Adrenal gland (tissue), 12 donors: Measurements from ENCODE around the gene ABCG1. TPM values are rescaled to one million over a fixed set of nuclear protein-coding genes. Genes with fewer than 3 reads are reported as not detected.

Experiments used
- DNase-seq, 7 donors: peaks; one replicate each; pipeline ENCODE4 v3.0.0-alpha.2; 2019 to 2020
- H3K27ac ChIP-seq, 5 donors: fragments of 200-600 bp; sonication (generic) in 4 of 5; 1 replicate in 3 of 5; 2 replicates in 2 of 5; pipeline versions ENCODE4 v1.5.1 to v1.8.0; 2016 to 2020; ENCODE audit warnings: mild to moderate bottlenecking in 1 of 5
- H3K27me3 ChIP-seq: fragments of 200-600 bp; 2 replicates; pipeline ENCODE4 v1.8.0; 2021
- H3K36me3 ChIP-seq, 2 donors: fragments of 200-600 bp; replicated peaks in 1 of 2; 1 replicate in 1 of 2; 2 replicates in 1 of 2; pipeline versions ENCODE4 v1.5.1 to v1.8.0; 2018 to 2022
- H3K4me1 ChIP-seq, 2 donors: fragments of 200-600 bp; replicated peaks in 1 of 2; 1 replicate in 1 of 2; 2 replicates in 1 of 2; pipeline versions ENCODE4 v1.5.1 to v1.8.0; 2018 to 2021
- H3K4me3 ChIP-seq, 4 donors: fragments of 200-600 bp; sonication (generic) in 3 of 4; one replicate each; pipeline ENCODE4 v1.5.1; 2016 to 2018
- H3K9me3 ChIP-seq, 3 donors: fragments of 200-600 bp; sonication (generic) in 1 of 3; replicated peaks in 1 of 3; 1 replicate in 2 of 3; 2 replicates in 1 of 3; pipeline versions ENCODE4 v1.5.1 to v1.8.0; 2016 to 2021
- POLR2A ChIP-seq, 2 donors: fragments of 450-650 bp; IDR thresholded peaks; one replicate each; pipeline ENCODE4 v1.6.1; 2017; ENCODE audit warnings: antibody characterized with exemption in 2 of 2, mild to moderate bottlenecking in 2 of 2, moderate library complexity in 1 of 2
- WGBS, 4 donors: extraction: QIAGEN DNeasy Blood & Tissue Kit in 2 of 4; methylation state at CpG; one replicate each; pipeline versions ENCODE4 v1.1.5 to v1.1.7; 2013 to 2017; 5-methylcytosine and 5-hydroxymethylcytosine counted together
- intact Hi-C, 2 donors: fragments of 100-400 bp; cut with DNase I; formaldehyde crosslinking; loops; one replicate each; pipeline versions ENCODE4 v1.14.1 to v1.15.0; 2022 to 2023
- polyA plus RNA-seq, 3 donors: library from polyadenylated mRNA; stranded (reverse); fragments of 200-250 nt in 2 of 3; fragments of 350-450 nt in 1 of 3; fragmentation: Illumina TruSeq in 1 of 3; extraction: RNeasy Lipid Tissue Mini Kit (QIAGEN cat#74804) in 1 of 3; gene quantifications; one replicate each; pipeline ENCODE4 v1.2.3, GENCODE V29; 2013 to 2014
- total RNA-seq, 9 donors: library from RNA; depleted of rRNA in 4 of 9; stranded (reverse); fragments of >200 nt in 4 of 9; fragments of 120-200 nt in 1 of 9; fragmentation: NEBNext Ultra II Directional in 1 of 9; extraction: Animal tissue kit (Norgen Biotek cat#: 25700) in 1 of 9; gene quantifications; one replicate each; pipeline versions ENCODE4 v1.1.0 to v1.2.4, GENCODE V29; 2013 to 2023
- TF ChIP-seq, protein P1 (sequence below), 6 experiments: fragments of 450-650 bp in 4 of 6; fragments of 200-600 bp in 2 of 6; sonication (generic) in 1 of 6; IDR thresholded peaks; 1 replicate in 5 of 6; 2 replicates in 1 of 6; pipeline versions ENCODE4 v1.5.1 to v1.8.0; 2016 to 2021; ENCODE audit warnings: antibody characterized with exemption in 6 of 6, mild to moderate bottlenecking in 2 of 6, moderate library complexity in 1 of 6
- donor health status: healthy with polysubstance abuse.
- donor health status: Bipolar disorder and iron deficiency.
- donor health status: DM: yes; HTN: yes; CAD: no.
- donor health status: DM: no; HTN: no; CAD: no.
- donor health status: DM: no; HTN: no; CAD: no.
- donor health status: DM: yes; HTN: yes; CAD: no.

Gene ABCG1
- total and polyA plus RNA-seq, 12 donors = 23.2 to 136 (median 67.9) TPM

DNA sequence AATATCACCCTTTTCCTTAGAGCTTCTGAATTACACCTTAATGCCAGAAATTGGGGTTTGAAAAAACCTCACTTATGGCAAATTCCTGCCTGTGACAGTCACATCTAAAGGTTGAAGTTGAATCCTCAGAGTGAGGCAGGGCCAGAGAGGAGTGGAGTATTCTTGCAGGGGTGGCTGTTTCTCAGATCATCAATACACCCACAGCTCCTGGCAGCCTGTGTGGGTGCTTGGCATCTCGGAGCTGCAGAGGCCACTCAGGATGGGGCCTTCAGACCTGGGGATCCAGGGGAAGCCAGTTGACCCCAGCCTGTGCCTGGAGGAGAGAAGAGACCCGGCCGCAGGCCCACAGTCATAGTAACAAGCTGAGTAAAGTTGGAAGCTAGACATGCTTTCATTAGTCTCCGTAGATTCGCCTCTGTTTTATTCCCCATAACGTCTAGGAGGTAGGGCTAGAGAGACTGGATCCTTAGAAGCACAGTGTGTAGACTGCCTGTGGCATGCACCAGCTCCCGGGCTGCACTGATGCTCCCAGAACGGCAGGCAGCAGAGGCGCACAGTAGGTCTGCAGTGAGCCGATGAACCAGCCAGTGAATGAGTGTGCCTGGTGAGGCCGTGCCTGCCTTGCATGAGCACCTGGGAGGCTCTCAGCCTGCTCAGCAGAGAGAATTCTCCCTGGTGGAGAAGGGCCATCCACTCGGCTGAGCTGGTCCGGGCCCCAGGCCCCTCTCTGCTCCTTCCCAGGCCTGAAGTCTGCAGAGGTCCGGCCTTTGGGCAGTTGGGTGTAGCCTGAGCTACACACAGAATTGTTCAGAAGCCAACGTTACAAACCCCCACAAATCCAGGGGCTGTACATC is 53.4 kb downstream of the ABCG1 start:
- 92 to 94% (median 93%) methylated on average over 11 to 15 of the region's 15 CpGs for WGBS, 4 donors
- Histone ChIP-seq H3K27ac (no peak overlapping the region), H3K9me3 (no peaks in the 10 kb centered on the region), H3K36me3 (peaks cover 0 to 10% of the 10 kb centered on the region in 2 donors), H3K27me3 (no peaks in the 10 kb centered on the region), H3K4me1 (peaks cover 6 to 8% of the 10 kb centered on the region in 2 donors), H3K4me3 (no peak overlapping the region)
- no peak for TF ChIP-seq POLR2A (IDR thresholded peaks at IDR 0.05)
- TF ChIP-seq, protein P1, sequence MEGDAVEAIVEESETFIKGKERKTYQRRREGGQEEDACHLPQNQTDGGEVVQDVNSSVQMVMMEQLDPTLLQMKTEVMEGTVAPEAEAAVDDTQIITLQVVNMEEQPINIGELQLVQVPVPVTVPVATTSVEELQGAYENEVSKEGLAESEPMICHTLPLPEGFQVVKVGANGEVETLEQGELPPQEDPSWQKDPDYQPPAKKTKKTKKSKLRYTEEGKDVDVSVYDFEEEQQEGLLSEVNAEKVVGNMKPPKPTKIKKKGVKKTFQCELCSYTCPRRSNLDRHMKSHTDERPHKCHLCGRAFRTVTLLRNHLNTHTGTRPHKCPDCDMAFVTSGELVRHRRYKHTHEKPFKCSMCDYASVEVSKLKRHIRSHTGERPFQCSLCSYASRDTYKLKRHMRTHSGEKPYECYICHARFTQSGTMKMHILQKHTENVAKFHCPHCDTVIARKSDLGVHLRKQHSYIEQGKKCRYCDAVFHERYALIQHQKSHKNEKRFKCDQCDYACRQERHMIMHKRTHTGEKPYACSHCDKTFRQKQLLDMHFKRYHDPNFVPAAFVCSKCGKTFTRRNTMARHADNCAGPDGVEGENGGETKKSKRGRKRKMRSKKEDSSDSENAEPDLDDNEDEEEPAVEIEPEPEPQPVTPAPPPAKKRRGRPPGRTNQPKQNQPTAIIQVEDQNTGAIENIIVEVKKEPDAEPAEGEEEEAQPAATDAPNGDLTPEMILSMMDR (IDR thresholded peaks at IDR 0.05) = no peak
- DNase-seq = no peak
- intact Hi-C loops = loop anchor here in 1 of 2 donors (10.0 kb wide), 1 partner anchor 58 kb away; the partner anchor contains the start of gene ABCG1

DNA sequence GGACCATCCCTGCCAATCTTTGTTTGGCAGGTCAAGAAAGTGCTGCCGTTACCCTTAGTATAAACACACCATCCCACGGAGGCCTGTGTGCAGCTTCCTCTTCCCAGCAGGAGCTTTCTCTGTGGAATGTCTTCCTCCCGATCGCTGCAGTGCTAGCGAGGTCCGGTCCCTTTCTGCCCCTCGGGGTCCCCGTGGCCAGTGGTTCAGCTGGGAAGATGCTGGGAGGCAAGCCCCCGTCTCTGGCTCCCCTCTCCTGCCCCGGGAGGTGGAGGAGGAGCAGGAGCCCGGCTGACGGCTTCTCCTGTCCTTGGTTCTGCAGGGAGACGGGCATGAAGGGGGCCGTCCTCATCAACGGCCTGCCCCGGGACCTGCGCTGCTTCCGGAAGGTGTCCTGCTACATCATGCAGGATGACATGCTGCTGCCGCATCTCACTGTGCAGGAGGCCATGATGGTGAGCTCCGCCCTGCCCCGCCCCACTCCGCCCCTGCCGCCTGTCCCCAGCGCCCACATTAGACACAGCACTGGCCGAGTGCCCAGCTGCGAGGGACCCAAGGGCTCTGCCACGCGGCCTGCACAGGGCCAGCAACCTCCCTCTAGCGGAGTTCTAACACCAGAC is 54.2 kb downstream of the ABCG1 start:
- Histone ChIP-seq H3K27me3 (no peaks in the 10 kb centered on the region), H3K27ac (no peak overlapping the region), H3K4me1 (peaks cover under 1 to 5% of the 10 kb centered on the region in 2 donors), H3K36me3 (peaks cover 0 to 10% of the 10 kb centered on the region in 2 donors), H3K9me3 (no peaks in the 10 kb centered on the region), H3K4me3 (no peak overlapping the region)
- peak in 3 of 7 donors; percentile 33 to 70 (median 57) for DNase-seq
- 69 to 87% (median 74%) methylated on average over 12 to 29 of the region's 29 CpGs for WGBS, 4 donors
- no peak for TF ChIP-seq POLR2A (IDR thresholded peaks at IDR 0.05)
- TF ChIP-seq, protein P1 (IDR thresholded peaks at IDR 0.05) = no peak
- intact Hi-C loops = loop anchor here in 1 of 2 donors (10.0 kb wide), 1 partner anchor 58 kb away; the partner anchor contains the start of gene ABCG1

DNA sequence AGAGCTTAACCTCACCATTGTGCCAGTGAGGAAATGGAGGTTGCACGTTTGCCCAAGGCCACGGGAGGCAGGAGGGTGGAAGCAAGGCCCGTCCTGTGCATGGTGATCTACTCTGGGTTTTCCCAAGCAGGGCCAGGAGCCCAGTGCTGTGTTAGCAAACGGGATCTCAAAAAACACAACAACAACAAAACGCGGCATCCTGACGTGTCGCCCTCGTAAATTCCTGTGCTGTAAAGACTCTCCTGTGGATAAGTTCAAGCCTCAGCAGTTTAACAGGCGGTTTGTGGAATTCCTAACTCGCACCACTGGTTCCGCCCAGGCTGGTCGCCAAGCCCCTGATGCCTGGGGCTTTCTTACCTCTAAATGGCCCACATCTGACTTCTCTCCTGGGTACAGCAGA is 57.1 kb downstream of the ABCG1 start:
- intact Hi-C loops = loop anchor here in 1 of 2 donors (10.0 kb wide), 1 partner anchor 61 kb away; the partner anchor contains the start of gene ABCG1
- Histone ChIP-seq H3K9me3 (no peaks in the 10 kb centered on the region), H3K27me3 (no peaks in the 10 kb centered on the region), H3K27ac (no peak overlapping the region), H3K4me1 (no peaks in the 10 kb centered on the region), H3K4me3 (no peak overlapping the region), H3K36me3 (peaks cover 0 to 20% of the 10 kb centered on the region in 2 donors)
- 54 to 78% (median 71%) methylated on average over 7 to 13 of the region's 13 CpGs for WGBS, 4 donors
- DNase-seq = no peak
- TF ChIP-seq, protein P1 (IDR thresholded peaks at IDR 0.05) = no peak
- TF ChIP-seq POLR2A (IDR thresholded peaks at IDR 0.05) = no peak

DNA sequence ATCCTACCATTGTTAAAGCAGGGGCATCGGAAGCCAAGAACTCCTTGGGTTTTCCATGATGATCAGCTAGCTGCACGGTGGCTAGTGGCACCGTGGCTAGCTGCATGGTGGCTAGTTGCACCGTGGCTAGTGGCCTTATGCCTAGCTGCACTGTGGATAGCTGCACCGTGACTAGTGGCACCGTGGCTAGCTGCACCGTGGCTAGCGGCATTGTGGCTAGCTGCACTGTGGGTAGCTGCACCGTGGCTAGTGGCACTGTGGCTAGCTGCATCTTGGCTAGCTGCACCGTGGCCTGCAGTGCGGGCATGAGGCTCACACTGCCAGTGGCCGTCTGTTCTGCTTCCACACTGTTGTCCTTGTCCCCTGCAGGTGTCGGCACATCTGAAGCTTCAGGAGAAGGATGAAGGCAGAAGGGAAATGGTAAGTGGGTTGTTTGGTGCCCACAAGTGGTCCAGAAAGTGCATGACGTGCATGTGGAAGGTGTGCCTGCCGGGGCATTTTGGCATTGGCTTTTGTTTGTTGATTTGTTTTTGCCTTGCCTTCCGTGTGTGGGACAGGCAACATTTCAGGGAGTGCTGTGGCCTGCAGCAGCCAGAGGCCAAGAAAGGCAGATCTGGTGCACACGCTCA is 57.7 kb downstream of the ABCG1 start:
- H3K9me3 ChIP-seq = no peaks in the 10 kb centered on the region
- TF ChIP-seq, protein P1 (IDR thresholded peaks at IDR 0.05) = no peak
- no peak for TF ChIP-seq POLR2A (IDR thresholded peaks at IDR 0.05)
- peaks cover 0 to 16% of the 10 kb centered on the region in 2 donors for H3K36me3 ChIP-seq
- no peaks in the 10 kb centered on the region for H3K27me3 ChIP-seq
- no peak overlapping the region for H3K4me3 ChIP-seq
- no peak for DNase-seq
- no peak overlapping the region for H3K27ac ChIP-seq
- intact Hi-C loops = loop anchor here in 1 of 2 donors (10.0 kb wide), 1 partner anchor 62 kb away; the partner anchor contains the start of gene ABCG1
- no peaks in the 10 kb centered on the region for H3K4me1 ChIP-seq
- 86 to 95% (median 93%) methylated on average over 6 to 17 of the region's 17 CpGs for WGBS, 4 donors
